ENCODE data around the gene SCAF4. TPM values are rescaled to one million over a fixed set of nuclear protein-coding genes. Genes with fewer than 3 reads are reported as not detected.

Gene SCAF4
- total RNA-seq, 4 donors from 2014 or later = 8.2 to 11.5 (median 10.0) TPM

DNA sequence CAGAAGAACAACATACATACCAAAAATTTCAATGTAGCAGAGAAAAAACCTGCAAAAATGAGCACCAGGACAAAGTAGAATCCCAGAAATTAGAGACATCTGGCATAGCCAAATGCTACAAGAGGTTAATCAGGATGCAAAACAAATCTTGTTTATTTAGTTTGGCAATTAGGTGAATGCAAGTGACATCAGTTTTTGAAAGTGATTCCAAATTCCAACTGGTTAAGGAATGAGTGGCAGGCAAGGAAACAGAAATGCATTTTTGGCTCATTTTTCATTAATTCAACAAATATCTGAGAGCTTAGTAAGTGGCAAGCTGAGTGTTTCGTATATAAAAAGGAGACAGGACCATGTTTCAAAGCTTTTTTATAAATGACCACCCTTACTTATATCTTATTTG is 21.3 kb downstream of the SCAF4 start:
- Histone ChIP-seq H3K27me3 (no peaks in the 10 kb centered on the region), H3K4me3 (no peak overlapping the region), H3K36me3 (no peaks in the 10 kb centered on the region), H3K9me3 (no peaks in the 10 kb centered on the region), H3K27ac (no peak overlapping the region), H3K4me1 (peaks cover 47 to 52% of the 10 kb centered on the region in 2 donors)
- ATAC-seq (no peak), DNase-seq (no peak)
- TF ChIP-seq, protein P1, sequence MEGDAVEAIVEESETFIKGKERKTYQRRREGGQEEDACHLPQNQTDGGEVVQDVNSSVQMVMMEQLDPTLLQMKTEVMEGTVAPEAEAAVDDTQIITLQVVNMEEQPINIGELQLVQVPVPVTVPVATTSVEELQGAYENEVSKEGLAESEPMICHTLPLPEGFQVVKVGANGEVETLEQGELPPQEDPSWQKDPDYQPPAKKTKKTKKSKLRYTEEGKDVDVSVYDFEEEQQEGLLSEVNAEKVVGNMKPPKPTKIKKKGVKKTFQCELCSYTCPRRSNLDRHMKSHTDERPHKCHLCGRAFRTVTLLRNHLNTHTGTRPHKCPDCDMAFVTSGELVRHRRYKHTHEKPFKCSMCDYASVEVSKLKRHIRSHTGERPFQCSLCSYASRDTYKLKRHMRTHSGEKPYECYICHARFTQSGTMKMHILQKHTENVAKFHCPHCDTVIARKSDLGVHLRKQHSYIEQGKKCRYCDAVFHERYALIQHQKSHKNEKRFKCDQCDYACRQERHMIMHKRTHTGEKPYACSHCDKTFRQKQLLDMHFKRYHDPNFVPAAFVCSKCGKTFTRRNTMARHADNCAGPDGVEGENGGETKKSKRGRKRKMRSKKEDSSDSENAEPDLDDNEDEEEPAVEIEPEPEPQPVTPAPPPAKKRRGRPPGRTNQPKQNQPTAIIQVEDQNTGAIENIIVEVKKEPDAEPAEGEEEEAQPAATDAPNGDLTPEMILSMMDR (IDR thresholded peaks at IDR 0.05 in 4 of 5, conservative IDR thresholded peaks at IDR 0.05 in 1 of 5) = no peak
- TF ChIP-seq POLR2A (IDR thresholded peaks at IDR 0.05) = no peak
- intact Hi-C loops (cut with DNase I; ENCODE audit: low total_unique reads) (no loop called here), in situ Hi-C loops (cut with MboI; ENCODE audit: low sequenced_read_pairs in 4 of 4) (no loop called here)

DNA sequence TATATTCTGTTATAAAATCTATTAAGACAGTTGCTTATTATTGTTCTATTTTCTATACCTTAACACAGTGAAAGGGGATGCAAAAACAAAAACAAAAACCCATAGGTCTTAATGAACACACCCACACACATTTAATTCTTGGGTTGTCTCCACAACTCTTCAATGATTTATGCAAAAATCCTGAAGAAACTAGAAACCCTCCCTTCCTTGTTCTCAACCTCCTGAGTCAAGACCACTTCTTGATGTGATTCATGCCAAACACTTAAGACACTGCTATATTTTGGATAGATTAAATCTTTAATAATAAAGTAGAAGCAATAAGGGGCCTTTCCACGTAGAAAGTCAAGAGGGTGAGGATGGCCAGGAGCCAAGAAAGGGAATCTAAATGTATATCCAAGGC is 23.4 kb downstream of the SCAF4 start:
- no peaks in the 10 kb centered on the region for H3K9me3 ChIP-seq
- intact Hi-C loops (cut with DNase I; ENCODE audit: low total_unique reads) = no loop called here
- H3K4me3 ChIP-seq = no peak overlapping the region
- no peaks in the 10 kb centered on the region for H3K27me3 ChIP-seq
- H3K27ac ChIP-seq = no peak overlapping the region
- H3K36me3 ChIP-seq = no peaks in the 10 kb centered on the region
- no peak for TF ChIP-seq POLR2A (IDR thresholded peaks at IDR 0.05)
- TF ChIP-seq, protein P1 (IDR thresholded peaks at IDR 0.05 in 4 of 5, conservative IDR thresholded peaks at IDR 0.05 in 1 of 5) = no peak
- DNase-seq (no peak), ATAC-seq (no peak)
- H3K4me1 ChIP-seq = peaks cover 33 to 34% of the 10 kb centered on the region in 2 donors
- in situ Hi-C loops (cut with MboI; ENCODE audit: low sequenced_read_pairs in 4 of 4) = no loop called here

DNA sequence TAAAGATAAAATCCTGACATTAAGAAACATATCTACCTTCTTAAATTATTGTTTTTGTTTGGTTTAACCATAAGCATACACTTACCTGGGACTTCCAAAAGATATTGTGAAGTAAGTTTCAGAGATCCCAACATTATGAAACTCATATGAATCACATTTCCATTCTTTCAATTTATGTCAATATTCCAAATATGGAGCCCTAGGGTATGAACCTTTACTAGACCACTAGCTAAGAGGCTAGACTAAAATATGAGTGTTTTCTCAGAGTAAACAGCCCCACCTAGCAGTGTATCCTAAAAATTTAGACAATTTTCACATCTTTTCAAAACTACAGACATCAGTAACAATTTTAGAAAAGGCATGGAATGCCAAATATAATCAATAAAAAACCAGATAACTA is 24.4 kb downstream of the SCAF4 start:
- peaks cover 0 to 8% of the 10 kb centered on the region in 2 donors for H3K36me3 ChIP-seq
- no peaks in the 10 kb centered on the region for H3K27me3 ChIP-seq
- H3K4me1 ChIP-seq = peaks cover 30 to 32% of the 10 kb centered on the region in 2 donors
- ATAC-seq = no peak
- intact Hi-C loops (cut with DNase I; ENCODE audit: low total_unique reads) = no loop called here
- H3K9me3 ChIP-seq = no peaks in the 10 kb centered on the region
- TF ChIP-seq, protein P1 (IDR thresholded peaks at IDR 0.05 in 4 of 5, conservative IDR thresholded peaks at IDR 0.05 in 1 of 5) = no peak
- no peak overlapping the region for H3K27ac ChIP-seq
- in situ Hi-C loops (cut with MboI; ENCODE audit: low sequenced_read_pairs in 4 of 4) = no loop called here
- DNase-seq = no peak
- no peak overlapping the region for H3K4me3 ChIP-seq

DNA sequence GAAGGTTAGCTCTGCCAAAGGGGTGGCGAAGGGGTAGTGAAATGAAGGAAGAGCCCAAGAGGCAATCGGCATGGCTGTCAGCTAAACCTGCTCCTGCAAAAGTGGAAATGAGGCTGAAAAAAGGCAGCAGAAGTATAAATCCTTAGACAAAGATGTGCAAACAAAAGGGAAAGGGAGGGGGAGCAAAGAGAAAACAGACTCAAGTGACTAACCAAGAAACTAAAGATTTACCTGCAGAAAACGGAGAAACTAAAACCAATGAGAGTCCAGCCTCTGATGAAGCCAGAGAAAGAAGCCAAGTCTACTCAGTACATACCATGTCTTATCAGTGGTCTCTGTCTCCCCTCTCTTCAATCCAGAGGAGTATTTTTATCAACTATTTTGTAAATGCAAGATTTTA is 25.4 kb downstream of the SCAF4 start:
- Histone ChIP-seq H3K27ac (no peak overlapping the region), H3K4me1 (peaks cover 22 to 25% of the 10 kb centered on the region in 2 donors), H3K4me3 (no peak overlapping the region), H3K36me3 (peaks cover 0 to 18% of the 10 kb centered on the region in 2 donors), H3K27me3 (no peaks in the 10 kb centered on the region), H3K9me3 (no peaks in the 10 kb centered on the region)
- DNase-seq = no peak
- intact Hi-C loops (cut with DNase I; ENCODE audit: low total_unique reads) = no loop called here
- no peak for ATAC-seq
- TF ChIP-seq POLR2A (IDR thresholded peaks at IDR 0.05) = no peak
- TF ChIP-seq, protein P1 (IDR thresholded peaks at IDR 0.05 in 4 of 5, conservative IDR thresholded peaks at IDR 0.05 in 1 of 5) = no peak
- in situ Hi-C loops (cut with MboI; ENCODE audit: low sequenced_read_pairs in 4 of 4) = no loop called here

DNA sequence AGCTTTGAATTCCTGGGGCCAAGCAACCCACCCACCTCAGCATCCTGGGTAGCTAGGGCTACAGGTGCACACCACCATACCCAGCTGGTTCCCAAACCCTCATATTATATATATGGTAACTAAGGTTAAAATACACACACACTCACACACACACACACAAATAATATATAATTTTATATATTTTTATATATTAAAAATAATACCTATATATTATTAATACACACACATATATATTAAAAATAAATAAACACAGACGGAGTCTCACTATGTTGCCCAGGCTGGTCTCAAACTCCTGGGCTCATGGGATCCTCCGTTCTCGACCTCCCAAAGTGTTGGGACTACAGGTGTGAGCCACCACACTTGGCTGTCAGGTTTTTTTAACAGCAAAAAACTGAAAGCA is 31.9 kb downstream of the SCAF4 start:
- ATAC-seq (no peak), DNase-seq (no peak)
- no peaks in the 10 kb centered on the region for H3K27me3 ChIP-seq
- H3K4me1 ChIP-seq = no peaks in the 10 kb centered on the region
- peaks cover 3 to 72% of the 10 kb centered on the region in 2 donors for H3K36me3 ChIP-seq
- H3K4me3 ChIP-seq = no peak overlapping the region
- intact Hi-C loops (cut with DNase I; ENCODE audit: low total_unique reads) = no loop called here
- no peak for TF ChIP-seq POLR2A (IDR thresholded peaks at IDR 0.05)
- TF ChIP-seq, protein P1 (IDR thresholded peaks at IDR 0.05 in 4 of 5, conservative IDR thresholded peaks at IDR 0.05 in 1 of 5) = no peak
- no peak overlapping the region for H3K27ac ChIP-seq
- H3K9me3 ChIP-seq = no peaks in the 10 kb centered on the region
- in situ Hi-C loops (cut with MboI; ENCODE audit: low sequenced_read_pairs in 4 of 4) = no loop called here

All from gastrocnemius medialis (tissue), 4 donors.